ENCODE results near the gene ARHGAP25.

Gene ARHGAP25

GRCh38 chr2:68813596-68813995, 79.0 kb downstream of the ARHGAP25 start:
- Histone ChIP-seq H3K27ac (no peak overlapping the region), H3K4me3 (no peak overlapping the region)
- no peak for DNase-seq (ENCODE audit: low spot score)
- TF ChIP-seq CTCF (IDR thresholded peaks at IDR 0.05), result no peak

- Histone ChIP-seq H3K27ac (no peak overlapping the region), H3K4me3 (no peak overlapping the region)
- DNase-seq (ENCODE audit: low spot score), result no peak
- TF ChIP-seq CTCF (IDR thresholded peaks at IDR 0.05), result no peak
Observed at GRCh38 chr2:68817306-68817705, 82.7 kb downstream of the ARHGAP25 start.

DNA sequence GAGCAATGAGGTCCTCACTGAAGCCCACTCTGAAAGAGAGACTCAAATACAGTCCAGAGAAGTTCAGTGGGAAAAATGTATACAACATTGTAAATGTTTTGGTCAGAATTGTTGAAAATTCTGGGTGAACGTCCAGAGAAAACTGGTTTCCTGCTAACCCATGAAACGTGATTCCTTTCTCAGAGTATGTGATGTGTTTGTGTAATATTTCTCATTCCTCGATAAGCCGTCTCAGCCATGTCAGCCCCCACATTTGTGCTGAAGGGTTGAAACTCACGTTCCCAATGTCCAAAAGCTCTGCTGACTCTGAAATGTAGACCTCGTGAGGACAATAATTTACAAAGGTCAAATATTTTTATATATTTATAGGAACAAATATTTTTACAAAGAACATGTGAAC, 84.9 kb downstream of the ARHGAP25 start:
- H3K4me3 ChIP-seq, result no peak overlapping the region
- no peak overlapping the region for H3K27ac ChIP-seq
- no peak for DNase-seq (ENCODE audit: low spot score)
- TF ChIP-seq CTCF (IDR thresholded peaks at IDR 0.05), result no peak

DNA sequence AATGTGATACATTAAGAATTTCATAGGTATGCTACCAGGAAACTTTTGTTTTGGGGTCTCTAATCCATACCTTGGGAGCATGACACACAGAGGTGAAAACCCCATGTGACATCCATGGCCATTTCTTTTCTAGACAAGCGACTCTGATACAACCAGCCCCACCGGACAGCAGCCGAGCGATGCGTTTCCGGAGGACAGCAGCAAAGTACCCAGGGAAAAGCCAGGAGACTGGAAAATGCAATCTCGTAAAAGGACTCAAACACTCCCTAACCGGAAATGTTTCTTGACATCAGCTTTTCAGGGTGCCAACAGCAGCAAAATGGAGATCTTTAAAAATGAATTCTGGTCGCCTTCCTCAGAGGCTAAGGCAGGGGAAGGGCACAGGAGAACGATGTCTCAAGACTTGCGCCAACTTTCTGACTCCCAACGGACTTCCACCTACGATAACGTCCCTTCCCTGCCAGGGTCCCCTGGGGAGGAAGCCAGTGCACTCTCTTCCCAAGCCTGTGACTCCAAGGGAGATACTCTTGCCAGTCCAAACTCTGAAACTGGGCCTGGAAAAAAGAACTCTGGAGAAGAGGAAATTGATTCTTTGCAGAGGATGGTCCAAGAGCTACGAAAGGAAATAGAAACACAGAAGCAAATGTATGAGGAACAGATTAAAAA, 87.7 kb downstream of the ARHGAP25 start:
- no peak for TF ChIP-seq CTCF (IDR thresholded peaks at IDR 0.05)
- peak overlapping the region in 1 of 2 donors; percentile 47 for H3K27ac ChIP-seq
- H3K4me3 ChIP-seq, result no peak overlapping the region
- no peak for DNase-seq (ENCODE audit: low spot score)

- no peak overlapping the region for H3K4me3 ChIP-seq
- no peak for DNase-seq (ENCODE audit: low spot score)
- H3K27ac ChIP-seq, result no peak overlapping the region
- no peak for TF ChIP-seq CTCF (IDR thresholded peaks at IDR 0.05)
Observed at GRCh38 chr2:68824831-68825230, 90.2 kb downstream of the ARHGAP25 start.

GRCh38 chr2:68825866-68826265, 91.3 kb downstream of the ARHGAP25 start:
- DNase-seq (ENCODE audit: low spot score), result no peak
- TF ChIP-seq CTCF (IDR thresholded peaks at IDR 0.05), result no peak
- H3K4me3 ChIP-seq, result no peak overlapping the region
- no peak overlapping the region for H3K27ac ChIP-seq

DNA sequence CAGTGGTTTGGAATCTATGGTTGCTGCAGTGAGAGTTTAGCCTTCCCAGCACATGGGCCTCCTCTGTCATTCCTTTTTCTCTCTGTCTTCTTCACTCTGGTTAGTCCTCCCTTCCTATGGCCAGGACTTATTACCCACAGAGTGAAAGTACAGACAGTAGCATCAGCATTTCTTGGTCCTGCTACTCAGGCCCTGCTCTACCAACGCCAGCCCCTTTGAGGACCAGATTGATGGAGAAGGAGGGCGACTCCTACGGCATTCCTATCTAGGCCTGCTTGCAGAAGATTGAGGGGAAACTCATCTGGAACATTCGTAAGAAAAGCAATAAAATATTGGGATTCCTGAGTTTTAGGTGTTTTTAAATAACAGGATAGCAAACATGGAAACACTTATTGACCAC, 93.1 kb downstream of the ARHGAP25 start:
- TF ChIP-seq CTCF (IDR thresholded peaks at IDR 0.05), result no peak
- Histone ChIP-seq H3K27ac (peak overlapping the region in 1 of 2 donors; percentile 88), H3K4me3 (no peak overlapping the region)
- no peak for DNase-seq (ENCODE audit: low spot score)

Measured in coronary artery (tissue), 2 donors.